Measurements from ENCODE around the gene MRPL54.

Gene MRPL54

DNA sequence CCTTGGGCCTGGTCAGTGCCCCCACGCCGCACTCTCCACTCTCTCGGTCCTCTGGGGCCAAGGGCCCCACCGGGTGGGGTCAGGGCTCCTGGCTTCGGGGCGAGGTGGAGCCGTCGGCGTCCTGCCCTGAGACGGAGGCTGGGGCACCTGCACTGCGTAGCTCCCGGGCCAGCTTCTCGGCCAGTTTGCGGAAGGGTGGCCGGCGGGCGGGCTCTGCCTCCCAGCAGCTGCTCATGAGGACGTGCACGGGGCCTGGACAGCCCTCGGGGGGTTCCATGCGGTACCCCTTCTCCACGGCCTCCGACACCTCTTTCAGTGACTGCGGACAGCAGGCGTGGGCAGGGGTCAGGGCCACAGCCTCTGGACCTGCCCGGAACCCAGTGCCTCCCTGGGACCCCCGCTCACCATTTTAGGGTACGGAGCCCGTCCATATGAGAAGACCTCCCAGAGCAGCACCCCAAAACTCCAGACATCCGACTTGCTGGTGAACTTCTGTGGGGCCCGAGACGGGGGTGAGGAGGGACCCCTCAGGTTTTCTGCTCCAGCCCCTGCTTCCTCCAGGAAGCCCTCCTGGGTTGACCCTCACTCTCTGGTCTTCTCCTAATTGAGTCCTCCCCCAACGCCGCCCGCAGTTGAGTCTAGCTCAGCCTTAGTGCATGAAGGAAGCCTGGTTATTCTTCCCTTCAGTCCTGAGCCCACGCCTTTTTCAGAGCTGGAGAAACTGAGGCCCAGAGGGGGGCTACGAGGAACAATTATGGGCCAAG, 15.8 kb downstream of the MRPL54 start:
- H3K4me3 Mint-ChIP-seq: no peak overlapping the region
- H3K27me3 Mint-ChIP-seq (ENCODE audit: low read depth): peaks cover 25% of the 10 kb centered on the region
- H3K36me3 Mint-ChIP-seq (ENCODE audit: low read depth): peaks cover 5% of the 10 kb centered on the region
- H3K27ac Mint-ChIP-seq: no peak overlapping the region
- TF ChIP-seq, protein P1, sequence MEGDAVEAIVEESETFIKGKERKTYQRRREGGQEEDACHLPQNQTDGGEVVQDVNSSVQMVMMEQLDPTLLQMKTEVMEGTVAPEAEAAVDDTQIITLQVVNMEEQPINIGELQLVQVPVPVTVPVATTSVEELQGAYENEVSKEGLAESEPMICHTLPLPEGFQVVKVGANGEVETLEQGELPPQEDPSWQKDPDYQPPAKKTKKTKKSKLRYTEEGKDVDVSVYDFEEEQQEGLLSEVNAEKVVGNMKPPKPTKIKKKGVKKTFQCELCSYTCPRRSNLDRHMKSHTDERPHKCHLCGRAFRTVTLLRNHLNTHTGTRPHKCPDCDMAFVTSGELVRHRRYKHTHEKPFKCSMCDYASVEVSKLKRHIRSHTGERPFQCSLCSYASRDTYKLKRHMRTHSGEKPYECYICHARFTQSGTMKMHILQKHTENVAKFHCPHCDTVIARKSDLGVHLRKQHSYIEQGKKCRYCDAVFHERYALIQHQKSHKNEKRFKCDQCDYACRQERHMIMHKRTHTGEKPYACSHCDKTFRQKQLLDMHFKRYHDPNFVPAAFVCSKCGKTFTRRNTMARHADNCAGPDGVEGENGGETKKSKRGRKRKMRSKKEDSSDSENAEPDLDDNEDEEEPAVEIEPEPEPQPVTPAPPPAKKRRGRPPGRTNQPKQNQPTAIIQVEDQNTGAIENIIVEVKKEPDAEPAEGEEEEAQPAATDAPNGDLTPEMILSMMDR (IDR thresholded peaks at IDR 0.05; ENCODE audit: unreplicated experiment in 3 of 3): no peak
- H3K4me1 Mint-ChIP-seq: no peaks in the 10 kb centered on the region
- H3K9me3 Mint-ChIP-seq: peaks cover 16% of the 10 kb centered on the region

- Mint-ChIP-seq H3K27me3 (ENCODE audit: low read depth) (peaks cover 28% of the 10 kb centered on the region), H3K4me3 (no peak overlapping the region), H3K9me3 (peaks cover 16% of the 10 kb centered on the region), H3K27ac (no peak overlapping the region), H3K36me3 (ENCODE audit: low read depth) (peaks cover 5% of the 10 kb centered on the region), H3K4me1 (no peaks in the 10 kb centered on the region)
- TF ChIP-seq, protein P1 (IDR thresholded peaks at IDR 0.05; ENCODE audit: unreplicated experiment in 3 of 3): no peak
Measured at GRCh38 chr19:3778899-3779723, 16.6 kb downstream of the MRPL54 start.

GRCh38 chr19:3780786-3781304, 18.4 kb downstream of the MRPL54 start:
- H3K36me3 Mint-ChIP-seq (ENCODE audit: low read depth): peaks cover 5% of the 10 kb centered on the region
- H3K27ac Mint-ChIP-seq: no peak overlapping the region
- H3K4me3 Mint-ChIP-seq: no peak overlapping the region
- H3K4me1 Mint-ChIP-seq: no peaks in the 10 kb centered on the region
- TF ChIP-seq, protein P1 (IDR thresholded peaks at IDR 0.05; ENCODE audit: unreplicated experiment in 3 of 3): no peak
- peaks cover 16% of the 10 kb centered on the region for H3K9me3 Mint-ChIP-seq
- peaks cover 44% of the 10 kb centered on the region for H3K27me3 Mint-ChIP-seq (ENCODE audit: low read depth)

DNA sequence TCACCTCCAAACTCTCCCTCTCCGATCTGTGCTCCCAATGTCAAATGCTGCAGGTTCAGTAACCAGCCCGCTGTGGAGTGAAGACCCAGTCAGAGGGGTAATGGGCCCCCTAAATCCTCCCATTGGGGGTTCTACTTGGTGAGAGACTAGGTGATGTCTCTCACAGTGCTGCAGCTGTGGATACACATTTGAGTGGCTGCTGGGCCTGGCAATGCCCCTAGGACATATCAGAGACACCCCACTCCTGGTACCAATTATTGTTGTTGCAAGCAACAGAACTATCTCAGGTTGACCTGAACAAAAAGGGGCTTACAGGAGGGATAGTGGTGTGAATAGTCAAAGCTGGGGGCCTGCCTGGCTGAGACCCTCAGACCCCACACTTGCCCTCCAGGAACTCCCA, 19.1 kb downstream of the MRPL54 start:
- H3K36me3 Mint-ChIP-seq (ENCODE audit: low read depth): peaks cover 5% of the 10 kb centered on the region
- no peak overlapping the region for H3K27ac Mint-ChIP-seq
- TF ChIP-seq, protein P1 (IDR thresholded peaks at IDR 0.05; ENCODE audit: unreplicated experiment in 3 of 3): no peak
- peaks cover 16% of the 10 kb centered on the region for H3K9me3 Mint-ChIP-seq
- peaks cover 43% of the 10 kb centered on the region for H3K27me3 Mint-ChIP-seq (ENCODE audit: low read depth)
- H3K4me3 Mint-ChIP-seq: no peak overlapping the region
- H3K4me1 Mint-ChIP-seq: no peaks in the 10 kb centered on the region

- H3K4me1 Mint-ChIP-seq: no peaks in the 10 kb centered on the region
- peaks cover 50% of the 10 kb centered on the region for H3K27me3 Mint-ChIP-seq (ENCODE audit: low read depth)
- H3K27ac Mint-ChIP-seq: no peak overlapping the region
- H3K9me3 Mint-ChIP-seq: peaks cover 16% of the 10 kb centered on the region
- TF ChIP-seq, protein P1 (IDR thresholded peaks at IDR 0.05; ENCODE audit: unreplicated experiment in 3 of 3): no peak
- peak overlapping the region; percentile 23 to 57 (median 50) for H3K4me3 Mint-ChIP-seq
- H3K36me3 Mint-ChIP-seq (ENCODE audit: low read depth): peaks cover 5% of the 10 kb centered on the region
Measured at GRCh38 chr19:3782330-3782729, 19.8 kb downstream of the MRPL54 start.

Data from nephron (organoid).